HG02938 (cell line): ENCODE data around the gene RELT.
A peak's percentile ranks its signal among the peaks of the same experiment; 100 is the strongest.

Experiments
- ATAC-seq: cut with Tn5 transposase; IDR thresholded peaks from one replicate; pipeline ENCODE4 v1.9.1; 2021; ENCODE audit warnings: mild to moderate bottlenecking, moderate library complexity; ENCODE audit not compliant: unreplicated experiment

Gene RELT

GRCh38 chr11:73375830-73376159, 404 bp upstream of the RELT start:
- ATAC-seq, result no peak

GRCh38 chr11:73376803-73377629, 817 bp downstream of the RELT start:
- peak; percentile 29 for ATAC-seq

GRCh38 chr11:73379189-73379880, 3.1 kb downstream of the RELT start:
- ATAC-seq, result no peak

- no peak for ATAC-seq
Observed at GRCh38 chr11:73380331-73380730, 4.1 kb downstream of the RELT start.

GRCh38 chr11:73380897-73381410, 4.8 kb downstream of the RELT start:
- no peak for ATAC-seq

- no peak for ATAC-seq
Observed at GRCh38 chr11:73381589-73381988, 5.4 kb downstream of the RELT start.

- ATAC-seq, result no peak
Observed at GRCh38 chr11:73382183-73382582, 6.0 kb downstream of the RELT start.

GRCh38 chr11:73382747-73383146, 6.5 kb downstream of the RELT start:
- ATAC-seq, result no peak

- no peak for ATAC-seq
Observed at GRCh38 chr11:73383249-73384124, 7.3 kb downstream of the RELT start.

GRCh38 chr11:73384125-73384441, 7.9 kb downstream of the RELT start:
- ATAC-seq, result no peak

GRCh38 chr11:73384531-73384871, 8.3 kb downstream of the RELT start:
- no peak for ATAC-seq

GRCh38 chr11:73384872-73385689, 8.9 kb downstream of the RELT start:
- no peak for ATAC-seq

- ATAC-seq, result no peak
Observed at GRCh38 chr11:73386016-73386415, 9.8 kb downstream of the RELT start.

GRCh38 chr11:73386546-73386945, 10.3 kb downstream of the RELT start:
- ATAC-seq, result no peak

GRCh38 chr11:73387594-73388264, 11.5 kb downstream of the RELT start:
- ATAC-seq, result no peak

- ATAC-seq, result no peak
Observed at GRCh38 chr11:73388265-73389133, 12.3 kb downstream of the RELT start.

- no peak for ATAC-seq
Observed at GRCh38 chr11:73389134-73389525, 12.9 kb downstream of the RELT start.

- no peak for ATAC-seq
Observed at GRCh38 chr11:73389916-73390315, 13.7 kb downstream of the RELT start.
